ENCODE measurements around the gene TM9SF4.

GRCh38 chr20:32158943-32159660 is 49.6 kb downstream of the TM9SF4 start:
- TF ChIP-seq TAF1 (IDR thresholded peaks at IDR 0.05; ENCODE audit: low read depth, low read length) (no peak), POLR2A (IDR thresholded peaks at IDR 0.05; ENCODE audit: low read depth, low read length) (no peak), POLR2AphosphoS5 (IDR thresholded peaks at IDR 0.05; ENCODE audit: low read depth, low read length) (0 out of 2 replicates have a peak, but pooled peaks have one; percentile 20), SPI1 (IDR thresholded peaks at IDR 0.05; ENCODE audit: low read depth, low read length) (no peak)

Measured in GM12891 (cell line).